Measurements from ENCODE around the gene RPL18.
"Not testable (repeated sequence)": the region's sequence is repeated elsewhere in the genome, so short reads cannot be mapped to it uniquely, and the experiment has no call there.

The RPL18 gene

DNA sequence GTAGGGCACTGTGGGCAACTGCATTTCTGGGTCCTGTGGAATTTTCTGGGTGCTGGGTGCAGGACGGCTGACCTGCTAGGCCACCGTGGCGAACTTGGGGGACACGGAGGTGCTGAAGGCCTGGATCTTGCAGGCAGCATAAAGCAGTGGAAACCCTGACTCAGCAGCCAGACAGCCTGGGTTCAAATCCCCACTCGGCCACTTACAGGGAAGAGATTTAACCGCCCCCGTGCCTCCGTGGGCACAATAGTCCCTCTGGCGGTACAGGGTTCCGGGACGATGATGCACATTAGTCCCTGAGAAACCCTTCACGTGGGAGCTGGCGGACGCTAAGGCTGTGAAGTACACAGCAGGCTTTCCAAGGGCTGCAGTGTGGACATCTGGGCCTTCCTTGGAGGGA, 7.1 kb downstream of the RPL18 start:
- no peak for FAIRE-seq

DNA sequence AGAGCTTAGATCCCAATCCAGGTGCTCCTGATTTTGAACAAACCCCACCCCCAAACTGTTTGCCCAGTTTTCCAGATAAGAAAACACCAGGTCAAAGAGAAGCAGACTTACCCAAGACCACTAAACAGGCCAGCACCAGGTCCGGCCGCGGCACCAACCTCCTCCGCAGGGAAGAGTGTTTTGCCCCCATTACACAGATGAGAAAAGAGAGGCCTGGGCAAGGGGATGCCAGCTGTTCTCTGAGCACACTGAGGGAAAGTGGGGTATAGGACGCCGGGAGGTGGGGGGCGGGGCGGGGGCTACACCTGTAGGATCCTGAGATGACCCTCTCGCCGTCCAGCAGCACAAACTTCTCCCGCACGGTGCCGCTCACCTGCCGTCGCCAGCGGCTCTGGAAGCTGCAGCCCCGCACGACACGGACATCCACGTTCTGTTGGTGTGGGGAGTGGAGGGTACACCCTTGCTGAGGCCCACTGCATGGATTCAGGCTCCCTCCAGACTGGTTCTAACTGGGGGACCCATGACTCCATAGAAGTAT, 9.3 kb downstream of the RPL18 start:
- no peak for FAIRE-seq

DNA sequence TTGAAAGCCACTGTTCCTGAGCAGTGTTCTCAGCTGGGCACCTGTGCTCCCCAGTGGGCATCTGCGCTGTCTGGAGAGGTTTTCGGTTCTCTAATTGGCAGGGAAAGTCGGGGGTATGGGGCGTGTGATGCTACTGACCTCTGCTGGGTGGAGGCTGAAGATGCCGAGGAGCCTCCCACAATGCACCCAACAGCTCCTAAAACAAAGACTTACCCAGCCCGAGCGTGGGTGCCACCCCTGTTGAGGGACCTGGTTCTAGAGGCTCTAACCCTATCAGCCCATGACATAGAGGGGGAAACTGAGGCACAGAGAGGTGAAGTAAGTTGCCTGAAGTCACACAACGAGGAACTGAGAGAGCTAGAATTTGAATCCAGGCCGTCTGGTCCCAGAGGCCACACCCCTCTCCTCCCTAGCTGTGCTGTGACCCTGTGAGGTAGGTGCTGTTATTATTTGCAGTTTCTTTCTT, 10.1 kb downstream of the RPL18 start:
- FAIRE-seq: no peak

DNA sequence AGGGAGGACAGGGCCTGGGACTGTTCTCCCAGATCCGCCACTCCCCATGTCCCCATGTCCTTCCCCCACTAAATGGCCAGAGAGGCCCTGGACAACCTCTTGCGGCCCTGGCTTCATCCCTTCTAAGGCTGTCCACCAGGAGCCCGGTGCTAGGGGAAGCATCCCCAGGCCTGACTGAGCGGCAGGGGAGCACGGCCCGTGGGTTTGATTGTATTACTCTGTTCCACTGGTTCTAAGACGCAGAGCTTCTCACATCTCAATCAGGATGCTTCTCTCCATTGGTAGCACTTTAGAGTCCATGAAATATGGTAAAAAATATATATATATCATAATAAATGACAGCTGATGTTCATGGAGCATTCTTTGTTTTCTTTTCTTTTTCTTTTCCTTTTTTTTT, 11.6 kb downstream of the RPL18 start:
- FAIRE-seq: no peak

DNA sequence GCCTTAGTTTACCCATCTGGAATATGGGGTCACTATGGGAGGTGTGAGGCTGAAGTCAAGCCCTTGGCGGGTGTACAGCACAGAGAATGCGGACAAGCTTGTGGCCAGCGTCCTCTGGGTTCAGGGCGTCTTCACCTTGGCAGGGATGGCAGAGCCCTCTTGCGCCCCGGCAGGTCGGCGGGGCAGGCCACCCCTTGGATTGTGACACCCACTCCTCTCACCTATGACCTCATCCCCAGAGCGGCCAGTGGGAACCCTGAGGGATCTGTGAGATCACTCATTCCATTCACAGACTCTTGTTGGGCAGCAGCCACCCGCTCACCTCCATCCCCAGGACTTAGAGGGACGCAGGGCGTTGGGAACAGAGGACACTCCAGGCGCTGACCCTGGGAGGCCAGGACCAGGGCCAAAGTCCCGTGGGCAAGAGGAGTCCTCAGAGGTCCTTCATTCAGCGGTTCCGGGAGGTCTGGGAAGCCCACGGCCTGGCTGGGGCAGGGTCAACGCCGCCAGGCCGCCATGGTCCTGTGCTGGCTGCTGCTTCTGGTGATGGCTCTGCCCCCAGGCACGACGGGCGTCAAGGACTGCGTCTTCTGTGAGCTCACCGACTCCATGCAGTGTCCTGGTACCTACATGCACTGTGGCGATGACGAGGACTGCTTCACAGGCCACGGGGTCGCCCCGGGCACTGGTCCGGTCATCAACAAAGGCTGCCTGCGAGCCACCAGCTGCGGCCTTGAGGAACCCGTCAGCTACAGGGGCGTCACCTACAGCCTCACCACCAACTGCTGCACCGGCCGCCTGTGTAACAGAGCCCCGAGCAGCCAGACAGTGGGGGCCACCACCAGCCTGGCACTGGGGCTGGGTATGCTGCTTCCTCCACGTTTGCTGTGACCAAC, 12.3 kb downstream of the RPL18 start, which contains the start of gene SPACA4:
Gene SPACA4, plus strand, starts transcription at position 280 of the 896 bp plus-strand sequence. Its CDS starts 237 bp downstream, at position 517.
- FAIRE-seq: no peak

DNA sequence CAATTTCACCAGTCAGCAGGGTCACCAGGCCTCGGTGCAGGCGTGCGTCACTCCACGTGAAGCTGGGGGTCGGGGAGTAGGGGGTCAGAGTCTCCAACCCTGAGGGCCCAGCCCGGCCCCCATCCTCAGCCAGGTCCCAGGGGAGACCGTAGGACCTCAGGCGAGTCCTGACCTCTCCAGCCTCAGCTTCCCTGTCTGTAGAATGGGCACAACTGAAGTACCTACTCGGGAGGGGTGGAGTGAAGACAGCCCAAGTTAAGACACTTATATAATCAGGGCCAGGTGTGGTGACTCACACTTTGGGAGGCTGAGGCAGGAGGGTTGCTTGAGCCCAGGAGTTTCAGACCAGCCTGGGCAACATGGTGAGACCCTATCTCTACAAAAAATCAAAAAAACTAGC, 15.1 kb downstream of the RPL18 start:
- no peak for FAIRE-seq

DNA sequence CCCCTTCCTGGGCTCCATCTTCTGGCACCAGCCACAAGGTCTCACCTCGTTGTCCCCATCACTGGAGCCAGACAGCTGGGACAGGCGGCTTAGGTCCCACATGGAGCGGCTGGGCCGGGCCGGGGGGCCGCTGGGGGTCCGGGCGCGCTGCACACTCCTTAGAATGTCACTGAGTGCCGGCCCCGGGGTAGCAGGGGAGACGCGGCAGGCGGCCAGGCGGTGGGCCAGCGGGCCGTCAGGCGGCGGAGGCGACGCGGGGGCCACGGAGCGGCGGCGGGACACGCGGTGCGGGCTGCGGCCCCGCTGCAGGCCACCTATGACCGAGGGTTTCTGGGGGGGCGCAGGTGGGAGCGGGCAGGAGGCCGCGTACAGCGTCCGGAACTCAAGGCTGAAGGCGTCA, 15.5 kb downstream of the RPL18 start:
- no peak for FAIRE-seq

DNA sequence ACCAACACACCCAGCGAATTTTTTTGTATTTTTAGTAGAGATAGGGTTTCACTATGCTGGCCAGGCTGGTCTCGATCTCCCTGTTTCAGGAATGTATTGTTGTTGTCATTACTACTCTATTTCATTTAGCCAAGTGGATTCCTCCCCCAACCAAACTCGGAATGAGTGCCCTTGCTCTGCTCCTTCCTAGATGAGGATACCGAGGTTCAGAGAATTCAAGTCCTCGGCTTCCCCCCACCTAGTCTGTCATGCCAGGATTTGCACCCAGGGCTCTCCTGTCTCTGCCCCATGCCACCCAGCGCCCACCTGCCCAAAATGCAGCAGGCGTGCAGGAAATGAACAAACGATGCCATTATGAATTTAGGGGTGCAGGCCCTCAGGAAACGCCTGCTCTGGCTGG, 16.0 kb downstream of the RPL18 start:
- FAIRE-seq: no peak

DNA sequence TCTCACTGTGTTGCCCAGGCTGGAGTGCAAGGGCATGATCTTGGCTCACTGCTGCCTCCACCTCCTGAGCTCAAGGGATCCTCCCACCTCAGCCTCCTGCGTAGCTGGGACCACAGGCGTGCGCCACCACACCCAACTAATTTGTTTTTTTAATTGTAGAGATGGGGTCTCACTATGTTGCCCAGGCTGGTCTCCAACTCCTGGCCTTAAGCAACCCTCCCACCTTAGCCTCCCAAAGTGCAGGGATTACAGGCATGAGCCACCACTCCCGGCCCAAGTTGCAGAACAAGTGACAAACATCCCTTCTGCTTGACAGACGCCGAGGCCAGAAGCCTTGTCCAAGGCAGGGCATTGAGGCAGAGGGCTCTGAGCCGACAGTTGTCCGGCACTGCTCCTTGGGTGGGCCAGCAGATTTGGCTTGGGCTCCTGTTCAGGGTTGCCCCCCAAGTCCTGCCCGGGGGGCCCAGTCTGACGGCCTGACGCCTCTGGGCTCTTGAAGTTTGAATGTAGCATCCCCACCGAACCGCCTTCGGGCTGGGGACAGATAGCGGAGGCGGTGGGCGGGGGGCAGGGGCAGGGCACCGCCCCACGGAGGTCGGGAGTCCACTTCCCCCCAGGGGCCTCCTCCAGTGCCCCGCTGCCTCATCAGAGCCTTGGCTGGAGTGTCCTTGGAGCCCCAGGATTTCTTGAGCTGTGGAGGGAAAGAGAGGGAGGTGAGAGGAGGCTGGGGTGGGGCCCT, 18.1 kb downstream of the RPL18 start:
- FAIRE-seq: no peak

DNA sequence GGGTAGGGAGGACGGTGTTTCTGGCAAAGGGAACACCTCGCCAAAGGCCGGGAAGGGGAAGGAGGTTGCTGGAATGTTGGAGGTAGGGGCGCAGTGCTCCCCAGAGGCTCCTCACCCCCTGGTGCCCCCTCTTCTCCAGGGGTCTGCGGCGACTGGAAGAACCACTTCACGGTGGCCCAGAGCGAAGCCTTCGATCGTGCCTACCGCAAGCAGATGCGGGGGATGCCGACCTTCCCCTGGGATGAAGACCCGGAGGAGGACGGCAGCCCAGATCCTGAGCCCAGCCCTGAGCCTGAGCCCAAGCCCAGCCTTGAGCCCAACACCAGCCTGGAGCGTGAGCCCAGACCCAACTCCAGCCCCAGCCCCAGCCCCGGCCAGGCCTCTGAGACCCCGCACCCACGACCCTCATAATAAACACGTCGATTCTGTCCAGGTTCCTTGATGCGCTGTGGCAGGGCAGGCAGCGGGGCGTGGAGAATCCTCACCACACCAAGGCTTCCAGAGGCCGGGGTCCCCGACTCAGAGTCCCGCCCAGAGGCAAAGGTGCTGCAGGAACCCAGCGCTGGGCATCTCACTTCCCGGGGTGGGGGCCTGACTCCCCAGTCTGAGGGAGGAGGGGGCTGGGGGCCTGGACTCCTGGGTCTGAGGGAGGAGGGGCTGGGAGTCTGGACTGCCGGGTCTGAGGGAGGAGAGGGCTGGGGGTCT, 19.8 kb downstream of the RPL18 start:
- no peak for FAIRE-seq

DNA sequence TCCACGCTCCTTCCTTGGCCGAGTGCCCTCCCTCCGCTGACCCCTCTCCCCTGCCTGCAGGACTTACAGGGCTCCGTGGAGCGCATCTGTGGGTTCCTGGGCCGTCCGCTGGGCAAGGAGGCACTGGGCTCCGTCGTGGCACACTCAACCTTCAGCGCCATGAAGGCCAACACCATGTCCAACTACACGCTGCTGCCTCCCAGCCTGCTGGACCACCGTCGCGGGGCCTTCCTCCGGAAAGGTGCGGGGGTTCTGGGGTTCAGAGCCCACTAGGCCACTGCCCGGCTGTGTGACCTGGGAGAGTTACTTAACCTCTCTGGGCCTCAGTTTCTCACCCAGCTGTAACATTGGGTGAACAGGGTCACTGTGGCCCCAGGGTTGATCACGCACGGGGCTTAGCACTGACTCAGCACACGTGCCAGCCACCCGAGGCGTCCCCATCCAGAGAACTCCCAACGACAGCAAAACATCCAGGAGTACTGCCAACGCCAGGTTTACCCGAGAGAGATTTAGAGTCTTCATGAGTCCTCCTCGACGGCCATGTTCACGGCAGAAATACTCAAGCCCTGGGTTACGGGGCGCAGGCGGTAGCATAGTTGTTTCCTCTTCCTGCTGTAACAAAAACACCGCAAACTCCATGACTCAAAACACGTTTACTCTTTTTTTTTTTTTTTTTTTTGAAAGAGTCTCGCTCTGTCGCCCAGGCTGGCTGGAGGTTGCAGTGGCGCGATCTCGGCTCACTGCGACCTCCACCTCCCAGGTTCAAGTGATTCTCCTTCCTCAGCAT, 22.1 kb downstream of the RPL18 start:
- no peak for FAIRE-seq

DNA sequence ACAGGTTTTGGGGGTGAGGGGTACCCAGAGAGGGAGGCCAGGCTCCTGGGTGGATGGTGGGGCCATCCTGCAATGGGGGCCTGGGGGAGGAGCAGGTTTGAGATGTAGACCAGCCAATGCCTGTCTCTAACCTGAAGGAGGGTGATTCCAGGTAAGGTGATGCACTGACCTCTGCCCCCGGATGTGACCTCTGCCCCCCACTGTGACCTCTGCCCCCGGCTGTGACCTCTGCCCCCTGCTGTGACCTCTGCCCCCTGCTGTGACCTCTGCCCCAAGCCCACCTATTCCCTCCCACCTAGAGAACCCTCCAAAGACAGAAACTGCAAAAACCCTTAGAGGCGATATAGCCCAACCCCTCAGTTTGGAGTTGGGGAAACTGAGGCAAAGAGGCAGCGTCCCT, 22.7 kb downstream of the RPL18 start:
- no peak for FAIRE-seq

DNA sequence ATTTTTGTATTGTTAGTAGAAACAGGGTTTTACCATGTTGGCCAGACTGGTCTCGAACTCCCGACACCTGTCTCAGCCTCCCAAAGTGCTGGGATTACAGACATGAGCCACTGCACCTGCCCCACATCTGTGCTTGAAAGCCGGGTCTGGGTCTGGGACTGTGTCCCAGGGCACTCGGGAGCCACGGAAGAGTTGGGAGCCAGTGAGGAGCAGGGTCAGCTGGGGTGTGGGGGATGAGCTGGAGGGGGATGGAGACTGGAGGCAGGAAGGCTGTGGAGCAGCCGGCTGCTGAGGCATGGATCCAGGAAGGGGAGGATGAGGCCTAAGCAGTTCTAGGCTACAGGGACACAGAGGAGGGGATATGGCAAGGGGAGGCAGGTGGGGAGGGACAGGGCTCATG, 23.1 kb downstream of the RPL18 start:
- no peak for FAIRE-seq

DNA sequence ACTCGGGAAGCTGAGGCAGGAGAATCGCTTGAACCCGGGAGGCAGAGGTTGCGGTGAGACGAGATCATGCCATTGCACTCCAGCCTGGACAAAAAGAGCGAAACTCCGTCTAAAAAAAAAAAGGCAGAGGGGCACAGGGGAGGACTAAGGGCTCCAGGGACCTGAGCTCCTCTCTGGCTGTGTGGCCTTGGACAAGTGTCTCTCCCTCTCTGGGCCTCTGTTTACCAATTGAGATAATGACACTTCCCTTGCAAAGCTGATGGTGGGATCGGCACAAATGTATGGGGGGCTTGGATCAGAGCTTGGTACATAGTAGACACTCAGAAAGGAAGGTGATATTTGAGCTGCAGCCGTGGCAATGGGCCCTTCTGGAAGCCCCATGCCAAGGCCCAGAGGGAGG, 23.8 kb downstream of the RPL18 start:
- no peak for FAIRE-seq

DNA sequence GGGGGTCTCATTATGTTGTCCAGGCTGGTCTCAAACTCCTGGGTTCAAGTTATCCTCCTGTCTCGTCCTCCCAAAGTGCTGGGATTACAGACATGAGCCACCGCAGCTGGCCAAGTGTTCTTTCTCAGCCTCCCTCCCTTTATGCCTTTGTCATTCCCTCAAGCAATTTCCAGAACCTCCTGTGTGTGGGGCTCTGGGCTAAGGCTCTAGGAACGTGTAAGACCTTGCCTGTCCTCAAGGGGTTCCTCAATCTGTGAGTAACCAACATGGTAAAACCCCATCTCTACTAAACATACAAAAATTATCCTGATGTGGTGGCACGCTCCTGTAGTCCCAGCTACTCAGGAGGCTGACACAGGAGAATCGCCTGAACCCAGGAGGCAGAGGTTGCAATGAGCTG, 28.0 kb downstream of the RPL18 start:
- no peak for FAIRE-seq

DNA sequence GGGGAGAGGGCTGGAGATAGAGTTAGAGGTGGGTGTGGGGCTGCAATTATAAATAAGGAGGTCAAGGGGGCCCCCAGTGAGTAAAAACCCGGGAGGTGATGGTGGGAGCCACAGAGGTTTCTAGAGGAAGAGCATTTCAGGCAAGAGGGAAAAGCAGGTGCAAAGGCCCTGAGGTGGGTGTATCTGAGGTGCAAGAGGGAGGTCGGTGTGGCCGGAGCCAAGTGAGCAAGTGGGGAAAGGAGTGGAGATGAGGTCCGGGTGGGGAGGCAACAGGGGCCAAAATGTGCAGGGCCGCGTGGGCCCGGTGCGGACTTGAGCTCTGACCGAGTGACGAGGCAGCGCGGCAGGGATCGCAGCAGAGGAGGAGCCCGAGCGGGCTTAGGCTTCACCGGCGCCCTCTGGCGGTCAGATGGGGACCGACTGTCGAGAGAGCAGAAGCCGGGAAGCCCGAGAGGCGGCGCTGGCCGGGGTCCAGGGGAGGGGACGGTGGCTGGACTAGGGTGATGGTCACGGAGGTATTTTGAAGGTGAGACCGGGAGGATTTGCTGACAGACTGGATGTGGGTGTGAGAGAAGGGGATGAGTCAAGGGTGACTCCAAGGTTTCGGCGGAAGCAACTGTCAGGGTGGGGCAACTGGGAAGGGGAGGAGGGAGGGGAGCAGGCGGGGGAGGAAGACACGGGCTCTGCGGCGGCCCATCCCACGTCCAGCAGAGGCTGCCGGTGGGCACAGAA, 30.1 kb downstream of the RPL18 start:
- no peak for FAIRE-seq

DNA sequence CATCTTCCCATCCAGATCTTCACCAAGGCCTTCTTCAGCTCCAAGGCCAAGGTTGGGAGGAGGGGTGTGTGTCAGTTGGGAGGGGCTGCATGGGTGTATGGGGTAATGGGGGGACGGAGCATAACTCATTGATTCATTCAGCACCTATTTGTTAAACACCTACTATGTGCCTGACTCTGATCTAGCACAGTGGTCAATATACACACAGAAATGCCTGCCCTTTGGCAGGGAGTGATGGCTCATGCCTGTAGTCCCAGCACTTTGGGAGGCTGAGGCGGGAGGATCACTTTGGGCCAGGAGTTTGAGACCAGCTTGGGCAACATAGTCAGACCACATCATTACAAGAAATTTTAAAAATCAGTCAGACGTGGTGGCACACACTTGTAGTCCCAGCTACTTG, 31.6 kb downstream of the RPL18 start:
- no peak for FAIRE-seq

DNA sequence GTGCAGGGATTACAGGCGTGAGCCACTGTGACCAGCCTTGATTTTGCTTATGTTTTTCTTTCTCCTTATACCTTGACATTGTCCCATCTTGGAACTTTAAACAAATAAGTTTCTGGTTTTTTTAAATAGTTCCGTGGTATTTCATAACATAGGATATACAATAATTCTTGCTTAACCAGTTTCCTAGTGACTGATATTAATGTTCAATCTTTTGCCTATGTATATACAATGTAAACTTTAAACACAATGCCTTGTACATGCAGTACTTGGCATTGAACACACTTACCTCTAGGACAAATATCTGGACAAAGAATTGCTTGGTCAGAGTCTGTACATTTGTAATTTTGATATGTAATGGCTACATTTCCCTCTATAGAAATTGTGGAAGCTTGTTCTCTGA, 36.8 kb downstream of the RPL18 start:
- no peak for FAIRE-seq

DNA sequence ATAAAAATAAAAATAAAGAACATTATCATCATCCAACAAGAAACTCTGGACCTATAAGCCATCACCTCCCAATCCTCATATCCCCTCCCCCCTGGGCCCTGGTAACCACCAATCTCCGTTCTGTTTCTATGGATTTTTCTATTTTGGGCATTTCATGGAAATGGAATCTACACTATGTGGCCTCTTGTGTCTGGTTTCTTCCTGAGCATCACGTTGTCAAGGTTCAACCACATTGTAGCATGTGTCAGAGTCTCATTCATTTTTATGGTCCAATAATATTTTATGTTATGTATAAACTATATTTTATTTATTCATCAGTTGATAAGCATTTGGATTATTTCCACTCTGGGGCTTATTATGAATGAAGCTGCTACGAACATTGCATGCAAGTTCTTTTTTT, 40.1 kb downstream of the RPL18 start:
- FAIRE-seq: no peak

DNA sequence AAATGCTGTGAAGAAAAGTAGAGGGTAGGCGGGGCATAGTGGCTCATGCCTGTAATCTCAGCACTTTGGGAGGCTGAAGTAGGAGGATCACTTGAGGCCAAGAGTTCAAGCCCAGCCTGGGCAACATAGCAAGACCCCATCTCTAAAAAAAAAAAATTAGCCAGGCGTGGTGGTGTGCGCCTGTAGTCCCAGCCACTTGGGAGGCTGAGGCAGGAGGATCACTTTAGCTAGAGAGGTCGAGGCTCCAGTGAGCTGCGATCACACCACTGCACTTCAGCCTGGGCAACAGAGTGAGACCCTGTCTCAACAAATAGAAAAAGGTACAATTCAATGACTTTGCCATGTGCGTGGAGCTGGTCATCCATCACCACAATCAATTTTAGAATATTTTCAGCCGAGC, 41.1 kb downstream of the RPL18 start:
- FAIRE-seq: not testable (repeated sequence)

DNA sequence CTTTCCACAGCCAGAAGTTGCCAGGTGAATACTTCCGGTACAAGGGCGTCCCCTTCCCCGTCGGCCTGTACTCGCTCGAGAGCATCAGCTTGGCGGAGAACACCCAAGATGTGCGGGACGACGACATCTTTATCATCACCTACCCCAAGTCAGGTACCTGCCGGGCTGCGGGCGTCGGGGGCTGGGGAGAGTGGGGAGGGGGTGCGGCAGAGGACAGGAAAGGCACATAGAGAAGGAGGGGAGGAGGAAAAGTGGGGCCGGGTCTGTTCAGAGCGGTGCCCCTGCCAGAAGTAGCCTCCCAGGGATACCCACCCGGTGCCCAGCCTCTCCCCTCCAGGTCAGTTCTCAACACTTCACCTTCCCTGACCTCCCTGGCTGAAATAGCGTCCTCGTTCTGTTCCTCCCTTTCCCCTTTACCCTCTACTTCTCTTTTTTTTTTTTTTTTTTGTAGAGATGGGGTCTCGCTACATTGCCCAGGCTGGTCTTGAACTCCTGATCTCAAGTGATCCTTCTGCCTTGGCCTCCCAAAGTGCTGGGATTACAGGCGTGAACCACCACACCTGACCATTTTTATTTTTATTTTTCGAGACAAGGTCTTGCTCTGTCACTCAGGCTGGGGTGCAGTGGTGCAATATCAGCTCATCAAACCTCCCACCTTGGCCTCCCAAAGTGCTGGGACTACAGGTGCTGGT, 42.9 kb downstream of the RPL18 start:
- no peak for FAIRE-seq

All from A204.1 (cell line).